Adrenal gland (tissue), 12 donors: ENCODE measurements around the gene BLTP3A. TPM values are rescaled to one million over a fixed set of nuclear protein-coding genes. Genes with fewer than 3 reads are reported as not detected.
"Not testable (repeated sequence)": the region's sequence is repeated elsewhere in the genome, so short reads cannot be mapped to it uniquely, and the experiment has no call there.

Experiments
- DNase-seq, 7 donors: peaks; one replicate each; pipeline ENCODE4 v3.0.0-alpha.2; 2019 to 2020
- H3K27ac ChIP-seq, 5 donors: fragments of 200-600 bp; sonication (generic) in 4 of 5; 1 replicate in 3 of 5; 2 replicates in 2 of 5; pipeline versions ENCODE4 v1.5.1 to v1.8.0; 2016 to 2020; ENCODE audit warnings: mild to moderate bottlenecking in 1 of 5
- H3K27me3 ChIP-seq: fragments of 200-600 bp; 2 replicates; pipeline ENCODE4 v1.8.0; 2021
- H3K36me3 ChIP-seq, 2 donors: fragments of 200-600 bp; replicated peaks in 1 of 2; 1 replicate in 1 of 2; 2 replicates in 1 of 2; pipeline versions ENCODE4 v1.5.1 to v1.8.0; 2018 to 2022
- H3K4me1 ChIP-seq, 2 donors: fragments of 200-600 bp; replicated peaks in 1 of 2; 1 replicate in 1 of 2; 2 replicates in 1 of 2; pipeline versions ENCODE4 v1.5.1 to v1.8.0; 2018 to 2021
- H3K4me3 ChIP-seq, 4 donors: fragments of 200-600 bp; sonication (generic) in 3 of 4; one replicate each; pipeline ENCODE4 v1.5.1; 2016 to 2018
- H3K9me3 ChIP-seq, 3 donors: fragments of 200-600 bp; sonication (generic) in 1 of 3; replicated peaks in 1 of 3; 1 replicate in 2 of 3; 2 replicates in 1 of 3; pipeline versions ENCODE4 v1.5.1 to v1.8.0; 2016 to 2021
- CTCF ChIP-seq, 6 experiments: fragments of 450-650 bp in 4 of 6; fragments of 200-600 bp in 2 of 6; sonication (generic) in 1 of 6; IDR thresholded peaks; 1 replicate in 5 of 6; 2 replicates in 1 of 6; pipeline versions ENCODE4 v1.5.1 to v1.8.0; 2016 to 2021; ENCODE audit warnings: antibody characterized with exemption in 6 of 6, mild to moderate bottlenecking in 2 of 6, moderate library complexity in 1 of 6
- POLR2A ChIP-seq, 2 donors: fragments of 450-650 bp; IDR thresholded peaks; one replicate each; pipeline ENCODE4 v1.6.1; 2017; ENCODE audit warnings: antibody characterized with exemption in 2 of 2, mild to moderate bottlenecking in 2 of 2, moderate library complexity in 1 of 2
- WGBS, 4 donors: extraction: QIAGEN DNeasy Blood & Tissue Kit in 2 of 4; methylation state at CpG; one replicate each; pipeline versions ENCODE4 v1.1.5 to v1.1.7; 2013 to 2017; 5-methylcytosine and 5-hydroxymethylcytosine counted together
- intact Hi-C, 2 donors: fragments of 100-400 bp; cut with DNase I; formaldehyde crosslinking; loops; one replicate each; pipeline versions ENCODE4 v1.14.1 to v1.15.0; 2022 to 2023
- polyA plus RNA-seq, 3 donors: library from polyadenylated mRNA; stranded (reverse); fragments of 200-250 nt in 2 of 3; fragments of 350-450 nt in 1 of 3; fragmentation: Illumina TruSeq in 1 of 3; extraction: RNeasy Lipid Tissue Mini Kit (QIAGEN cat#74804) in 1 of 3; gene quantifications; one replicate each; pipeline ENCODE4 v1.2.3, GENCODE V29; 2013 to 2014
- total RNA-seq, 9 donors: library from RNA; depleted of rRNA in 4 of 9; stranded (reverse); fragments of >200 nt in 4 of 9; fragments of 120-200 nt in 1 of 9; fragmentation: NEBNext Ultra II Directional in 1 of 9; extraction: Animal tissue kit (Norgen Biotek cat#: 25700) in 1 of 9; gene quantifications; one replicate each; pipeline versions ENCODE4 v1.1.0 to v1.2.4, GENCODE V29; 2013 to 2023
- donor health status: healthy with polysubstance abuse.
- donor health status: Bipolar disorder and iron deficiency.
- donor health status: DM: yes; HTN: yes; CAD: no.
- donor health status: DM: no; HTN: no; CAD: no.
- donor health status: DM: no; HTN: no; CAD: no.
- donor health status: DM: yes; HTN: yes; CAD: no.

BLTP3A gene
- total and polyA plus RNA-seq, 12 donors = 2.2 to 21.4 (median 14.4) TPM

GRCh38 chr6:34795836-34796425, 4.0 kb downstream of the BLTP3A start:
- H3K27me3 ChIP-seq = no peaks in the 10 kb centered on the region
- peaks cover 0 to 32% of the 10 kb centered on the region in 2 donors for H3K4me1 ChIP-seq
- no peak for TF ChIP-seq CTCF (IDR thresholded peaks at IDR 0.05)
- TF ChIP-seq POLR2A (IDR thresholded peaks at IDR 0.05) = no peak
- H3K36me3 ChIP-seq = no peaks in the 10 kb centered on the region
- intact Hi-C loops = loop anchor here in 1 of 2 donors (10.0 kb wide), 1 partner anchor 189 kb away; no protein-coding TSS in a partner anchor
- H3K9me3 ChIP-seq = no peaks in the 10 kb centered on the region
- no peak overlapping the region for H3K4me3 ChIP-seq
- no peak for DNase-seq
- WGBS, 4 donors = 41 to 49% (median 43%) methylated on average over 2 of the region's 2 CpGs
- peak overlapping the region in 1 of 5 donors; percentile 14 for H3K27ac ChIP-seq

- Histone ChIP-seq H3K4me1 (peaks cover 0 to 25% of the 10 kb centered on the region in 2 donors), H3K4me3 (no peak overlapping the region), H3K9me3 (no peaks in the 10 kb centered on the region), H3K27me3 (no peaks in the 10 kb centered on the region), H3K36me3 (no peaks in the 10 kb centered on the region), H3K27ac (no peak overlapping the region)
- TF ChIP-seq POLR2A (IDR thresholded peaks at IDR 0.05) (no peak), CTCF (IDR thresholded peaks at IDR 0.05) (no peak)
- intact Hi-C loops = loop anchor here in 1 of 2 donors (10.0 kb wide), 1 partner anchor 187 kb away; no protein-coding TSS in a partner anchor
- no peak for DNase-seq
- WGBS, 4 donors = 94 to 97% (median 95%) methylated on average over 3 of the region's 3 CpGs
Observed at GRCh38 chr6:34798057-34798456, 6.2 kb downstream of the BLTP3A start.

- no peak for DNase-seq
- no peaks in the 10 kb centered on the region for H3K9me3 ChIP-seq
- intact Hi-C loops = loop anchor here in 1 of 2 donors (10.0 kb wide), 1 partner anchor 185 kb away; no protein-coding TSS in a partner anchor
- H3K4me1 ChIP-seq = peaks cover 0 to 20% of the 10 kb centered on the region in 2 donors
- no peak overlapping the region for H3K4me3 ChIP-seq
- H3K27ac ChIP-seq = no peak overlapping the region
- WGBS, 4 donors = 73 to 77% (median 75%) methylated on average over 3 of the region's 3 CpGs
- H3K27me3 ChIP-seq = no peaks in the 10 kb centered on the region
- TF ChIP-seq POLR2A (IDR thresholded peaks at IDR 0.05) (no peak), CTCF (IDR thresholded peaks at IDR 0.05) (no peak)
- no peaks in the 10 kb centered on the region for H3K36me3 ChIP-seq
Observed at GRCh38 chr6:34799547-34799946, 7.7 kb downstream of the BLTP3A start.

- intact Hi-C loops = no loop called here
- no peak overlapping the region for H3K4me3 ChIP-seq
- no peak overlapping the region for H3K27ac ChIP-seq
- H3K36me3 ChIP-seq = no peaks in the 10 kb centered on the region
- H3K9me3 ChIP-seq = no peaks in the 10 kb centered on the region
- no peak for DNase-seq
- no peak for TF ChIP-seq POLR2A (IDR thresholded peaks at IDR 0.05)
- TF ChIP-seq CTCF (IDR thresholded peaks at IDR 0.05) = no peak
- no peaks in the 10 kb centered on the region for H3K27me3 ChIP-seq
- H3K4me1 ChIP-seq = no peaks in the 10 kb centered on the region
Observed at GRCh38 chr6:34804543-34804942, 12.7 kb downstream of the BLTP3A start.

- WGBS, 4 donors = 95 to 97% (median 95%) methylated on average over 6 of the region's 6 CpGs
- H3K36me3 ChIP-seq, intact Hi-C loops, DNase-seq, H3K4me3 ChIP-seq, H3K27ac ChIP-seq, H3K9me3 ChIP-seq, H3K4me1 ChIP-seq, H3K27me3 ChIP-seq: not testable (repeated sequence)
Observed at GRCh38 chr6:34805074-34805473, 13.2 kb downstream of the BLTP3A start.
